SH-SY5Y (cell line): Measurements from ENCODE around the gene COA6.

Experiments used
- GATA2 ChIP-seq: IDR thresholded peaks from 2 replicates; pipeline ENCODE4 v1.6.1; 2011; ENCODE audit warnings: mild to moderate bottlenecking, low read depth, low read length
- GATA3 ChIP-seq: IDR thresholded peaks from 2 replicates; pipeline ENCODE4 v1.6.1; 2011; ENCODE audit warnings: low read depth, mild to moderate bottlenecking, low read length, moderate library complexity

- TF ChIP-seq GATA3 (no peak), GATA2 (no peak)
Measured at GRCh38 chr1:234398849-234399381, 25.7 kb downstream of the COA6 start.
